HepG2 (cell line): ENCODE data around the gene POLR2J. TPM values are rescaled to one million over a fixed set of nuclear protein-coding genes. Genes with fewer than 3 reads are reported as not detected.
A peak's percentile ranks its signal among the peaks of the same experiment; 100 is the strongest.

Source experiments
- ATAC-seq: fragments of 200-7000 bp; cut with Tn5 transposase; 3 replicates; pipeline ENCODE4 v1.9.1; 2020; ENCODE audit warnings: mild to moderate bottlenecking, moderate library complexity
- BruUV-seq: library from RNA; stranded (reverse); fragments of 400-500 nt; replicated peaks from 2 replicates; lab custom pipeline; 2021; lab: Mats Ljungman, UMichigan
- CTCF ChIA-PET: fragments of 300-600 bp; formaldehyde crosslinking; extraction: SDS; loops from one replicate; lab custom pipeline; 2021; ENCODE audit warnings: low total read pairs, inconsistent platforms, low intra/inter-chr PET ratio; lab: Yijun Ruan, JAX
- POLR2A ChIA-PET: fragments of 350-600 bp; sonication (Branson Sonifier 250); formaldehyde crosslinking; loops from one replicate; lab custom pipeline; 2020; ENCODE audit warnings: antibody characterized with exemption, inconsistent platforms; lab: Yijun Ruan, JAX
- DNase-seq: peaks from one replicate; pipeline ENCODE4 v3.0.0-alpha.2; 2015; ENCODE audit warnings: low spot score
- FAIRE-seq: peaks from 3 replicates; lab custom pipeline; 2011; peaks lifted over from hg19 to GRCh38; lab: Jason Lieb, UNC
- H2AFZ ChIP-seq: one replicate; pipeline ENCODE4 v1.6.1; 2011; ENCODE audit warnings: low read length, inconsistent platforms
- H3K27ac ChIP-seq: fragments of 300-600 bp; 3 replicates; pipeline ENCODE4 v1.8.0; 2011; ENCODE audit warnings: mixed run types, mild to moderate bottlenecking, mixed read lengths, low read length, inconsistent platforms; ENCODE audit not compliant: insufficient read depth; ENCODE audit errors: extremely low read length
- H3K27me3 ChIP-seq, 2 experiments: fragments of 200-600 bp in 1 of 2; 2 replicates in 1 of 2; 3 replicates in 1 of 2; pipeline versions ENCODE4 v1.6.0 to v1.8.0; 2011; ENCODE audit warnings: low read length in 2 of 2, mild to moderate bottlenecking in 2 of 2, moderate library complexity in 2 of 2, inconsistent platforms in 1 of 2; ENCODE audit not compliant: insufficient read depth in 2 of 2, control insufficient read depth in 1 of 2
- H3K36me3 ChIP-seq, 2 experiments: fragments of 200-600 bp in 1 of 2; replicated peaks in 1 of 2; 2 replicates in 1 of 2; 3 replicates in 1 of 2; pipeline versions ENCODE4 v1.5.1 to v1.8.0; 2011; ENCODE audit warnings: low read length in 2 of 2, inconsistent platforms in 1 of 2; ENCODE audit not compliant: insufficient read depth in 2 of 2, control insufficient read depth in 1 of 2
- H3K4me1 ChIP-seq: 2 replicates; pipeline ENCODE4 v1.5.1; 2012; ENCODE audit warnings: low read length, inconsistent platforms; ENCODE audit not compliant: insufficient read depth
- H3K4me2 ChIP-seq: 2 replicates; pipeline ENCODE4 v1.6.0; 2011; ENCODE audit warnings: low read depth, low read length, inconsistent platforms
- H3K4me3 ChIP-seq, 3 experiments: fragments of 200-600 bp in 1 of 3; sonication (generic), shearing (Covaris generic) in 1 of 3; replicated peaks in 1 of 3; 2 replicates each; pipeline ENCODE4 v1.5.1; 2011 to 2016; ENCODE audit warnings: low read length in 3 of 3, inconsistent platforms in 2 of 3, low read depth in 2 of 3, mild to moderate bottlenecking in 2 of 3, control low read depth in 1 of 3, mixed read lengths in 1 of 3; ENCODE audit not compliant: insufficient read depth in 1 of 3
- H3K79me2 ChIP-seq: one replicate; pipeline ENCODE4 v1.6.1; 2011; ENCODE audit warnings: low read length, inconsistent platforms; ENCODE audit not compliant: insufficient read depth
- H3K9ac ChIP-seq: 2 replicates; pipeline ENCODE4 v1.6.0; 2011; ENCODE audit warnings: mild to moderate bottlenecking, low read depth, low read length, inconsistent platforms; ENCODE audit not compliant: insufficient read depth
- H3K9me3 ChIP-seq: 2 replicates; pipeline ENCODE4 v1.5.1; 2012; ENCODE audit warnings: mild to moderate bottlenecking, low read length
- H4K20me1 ChIP-seq: 2 replicates; pipeline ENCODE4 v1.6.0; 2011; ENCODE audit warnings: inconsistent platforms, mild to moderate bottlenecking, low read length, moderate library complexity; ENCODE audit not compliant: insufficient read depth
- DNMT1 ChIP-seq: sonication (generic); formaldehyde crosslinking; IDR thresholded peaks from 2 replicates; pipeline ENCODE4 v1.5.1; 2020; ENCODE audit warnings: mild to moderate bottlenecking, missing genetic modification reagents
- ELF1 ChIP-seq: sonication (generic); formaldehyde crosslinking; IDR thresholded peaks from 2 replicates; pipeline ENCODE4 v1.4.0; 2020; ENCODE audit warnings: missing genetic modification reagents
- GRHL1 ChIP-seq: sonication (generic); formaldehyde crosslinking; conservative IDR thresholded peaks from 2 replicates; pipeline ENCODE4 v1.8.0; 2022; ENCODE audit warnings: missing genetic modification reagents
- PHF20 ChIP-seq: sonication (generic); formaldehyde crosslinking; IDR thresholded peaks from 2 replicates; pipeline ENCODE4 v1.5.0; 2020; ENCODE audit warnings: mild to moderate bottlenecking, missing genetic modification reagents
- TOPORS ChIP-seq: sonication (generic); formaldehyde crosslinking; IDR thresholded peaks from 2 replicates; pipeline ENCODE4 v1.8.0; 2023; ENCODE audit warnings: mild to moderate bottlenecking, missing genetic modification reagents
- ZNF121 ChIP-seq: sonication (generic); formaldehyde crosslinking; IDR thresholded peaks from 2 replicates; pipeline ENCODE4 v1.5.0; 2020; ENCODE audit warnings: mild to moderate bottlenecking, missing genetic modification reagents
- WGBS: methylation state at CpG from one replicate; pipeline ENCODE4 v1.1.6; 2017; ENCODE audit warnings: low lambda C conversion rate; 5-methylcytosine and 5-hydroxymethylcytosine counted together
- in situ Hi-C: cut with HindIII; loops from 2 replicates; pipeline ENCODE4 v1.10.0; 2017; ENCODE audit warnings: low pct_unique_long_range_greater_than_20kb; ENCODE audit not compliant: extremely low pct_ligation_motif_present
- intact Hi-C: fragments of 100-400 bp; cut with micrococcal nuclease; formaldehyde crosslinking; loops from one replicate; pipeline ENCODE4 v1.10.0; 2022; ENCODE audit not compliant: unreplicated experiment
- polyA plus RNA-seq, 8 experiments: library from polyadenylated mRNA; depleted of rRNA in 3 of 8; stranded (reverse) in 7 of 8; unstranded in 1 of 8; fragments of >200 nt; fragmentation: Illumina TruSeq in 4 of 8; extraction: Trizol in 4 of 8; gene quantifications; 2 replicates each; pipeline versions ENCODE4 v1.2.1 to v1.2.3, GENCODE V29; 2011 to 2016; ENCODE audit warnings: low read depth in 4 of 8, missing spikeins in 1 of 8, mixed read lengths in 1 of 8; ENCODE audit not compliant: insufficient read depth in 1 of 8
- total RNA-seq, 5 experiments: library from RNA; depleted of rRNA; stranded (reverse); fragments of >200 nt; fragmentation: Illumina TruSeq; extraction: Trizol; gene quantifications; 2 replicates each; pipeline ENCODE4 v1.2.3, GENCODE V29; 2016; ENCODE audit warnings: low read depth in 1 of 5

POLR2J gene
- total and polyA plus RNA-seq, 2 of the 13 experiments (the other 11 are each of a cell fraction or from before 2014, with no cell fraction given): 41.2 to 71.4 TPM

- Histone ChIP-seq H3K9me3 (no peaks in the 10 kb centered on the region), H3K4me2 (no peak overlapping the region), H3K4me1 (peaks cover 16% of the 10 kb centered on the region), H3K27me3 (no peaks in the 10 kb centered on the region), H2AFZ (no peak overlapping the region), H4K20me1 (no peaks in the 10 kb centered on the region), H3K36me3 (peaks cover 0 to 3% of the 10 kb centered on the region in 2 experiments; a peak in 3 of 5 replicates), H3K79me2 (no peaks in the 10 kb centered on the region), H3K9ac (no peak overlapping the region), H3K4me3 (no peak overlapping the region)
- CTCF ChIA-PET: no interaction called here
- in situ Hi-C loops (no loop called here), intact Hi-C loops (no loop called here)
- ATAC-seq (no peak), FAIRE-seq (no peak), DNase-seq (no peak)
- 98% methylated on average over 6 of the region's 6 CpGs for WGBS
- BruUV-seq: no TSS peak
- POLR2A ChIA-PET: interaction anchor here (0.6 to 1.7 kb wide), 3 partner anchors 11 to 35 kb away, joined by 4 to 5 read pairs (median 4); no protein-coding TSS in a partner anchor
- no peak for TF ChIP-seq ELF1 (CRISPR knock-in tag)
- TF ChIP-seq ZNF121 (CRISPR knock-in tag): peak; percentile 92
- no peak for TF ChIP-seq DNMT1
- no peak for TF ChIP-seq GRHL1 (CRISPR knock-in tag)
- no peak for TF ChIP-seq TOPORS
- TF ChIP-seq PHF20 (CRISPR knock-in tag): no peak
- TF ChIP-seq, all 625 proteins: peak for 1
- no peak overlapping the region for H3K27ac ChIP-seq
Measured at GRCh38 chr7:102452451-102452850, 26.3 kb downstream of the POLR2J start.
